Esophagus squamous epithelium (tissue), 4 donors: Measurements from ENCODE around the gene CXCR5.

Experiments used
- CTCF ChIP-seq, 6 experiments: fragments of 450-650 bp in 4 of 6; fragments of 200-600 bp in 2 of 6; sonication (generic) in 2 of 6; IDR thresholded peaks; one replicate each; pipeline ENCODE4 v1.5.1; 2016 to 2019; ENCODE audit warnings: antibody characterized with exemption in 6 of 6, mild to moderate bottlenecking in 4 of 6, moderate library complexity in 4 of 6
- POLR2A ChIP-seq, 4 donors: fragments of 450-650 bp; IDR thresholded peaks; one replicate each; pipeline ENCODE4 v1.6.1; 2017; ENCODE audit warnings: antibody characterized with exemption in 4 of 4, mild to moderate bottlenecking in 4 of 4, moderate library complexity in 3 of 4

- no peak for TF ChIP-seq CTCF (IDR thresholded peaks at IDR 0.05)
- no peak for TF ChIP-seq POLR2A (IDR thresholded peaks at IDR 0.05)
Observed at GRCh38 chr11:118909619-118910308, 26.1 kb downstream of the CXCR5 start.
